H9 (cell line): ENCODE data around the gene STN1. TPM values are rescaled to one million over a fixed set of nuclear protein-coding genes. Genes with fewer than 3 reads are reported as not detected.

Experiments
- DNase-seq: peaks from one replicate; pipeline ENCODE4 v3.0.0-alpha.2; 2017
- H2AFZ ChIP-seq: one replicate; pipeline ENCODE4 v1.6.1; 2013; ENCODE audit warnings: mild to moderate bottlenecking, low read length, control low read depth, moderate library complexity
- H2AK5ac ChIP-seq: 2 replicates; pipeline ENCODE4 v1.6.1; 2013; ENCODE audit warnings: low read length, control low read depth, mixed read lengths; ENCODE audit not compliant: insufficient read length
- H2BK120ac ChIP-seq: one replicate; pipeline ENCODE4 v1.6.1; 2013; ENCODE audit warnings: low read depth, mild to moderate bottlenecking, low read length, control low read depth, inconsistent platforms; ENCODE audit not compliant: poor library complexity, severe bottlenecking
- H2BK12ac ChIP-seq: 2 replicates; pipeline ENCODE4 v1.6.1; 2013; ENCODE audit warnings: low read length, control low read depth, mixed read lengths, low read depth; ENCODE audit not compliant: insufficient read length
- H2BK15ac ChIP-seq: 2 replicates; pipeline ENCODE4 v1.6.1; 2013; ENCODE audit warnings: low read depth, low read length, control low read depth
- H2BK20ac ChIP-seq: one replicate; pipeline ENCODE4 v1.6.1; 2013; ENCODE audit warnings: low read depth, mild to moderate bottlenecking, low read length, control low read depth, inconsistent platforms; ENCODE audit not compliant: poor library complexity, severe bottlenecking
- H2BK5ac ChIP-seq: 2 replicates; pipeline ENCODE4 v1.6.1; 2013; ENCODE audit warnings: low read length, control low read depth, mixed read lengths; ENCODE audit not compliant: insufficient read length
- H3K14ac ChIP-seq: 2 replicates; pipeline ENCODE4 v1.6.1; 2013; ENCODE audit warnings: low read length, control low read depth; ENCODE audit not compliant: insufficient read depth
- H3K18ac ChIP-seq: 2 replicates; pipeline ENCODE4 v1.6.1; 2013; ENCODE audit warnings: low read depth, mild to moderate bottlenecking, mixed read lengths, low read length, control low read depth; ENCODE audit not compliant: insufficient read length
- H3K23ac ChIP-seq: 2 replicates; pipeline ENCODE4 v1.6.1; 2013; ENCODE audit warnings: low read length, control low read depth, mixed read lengths, low read depth; ENCODE audit not compliant: insufficient read length
- H3K23me2 ChIP-seq: 2 replicates; pipeline ENCODE4 v1.6.1; 2013; ENCODE audit warnings: low read depth, mild to moderate bottlenecking, mixed read lengths, low read length, control low read depth; ENCODE audit not compliant: insufficient read length, poor library complexity, severe bottlenecking
- H3K27ac ChIP-seq: 2 replicates; pipeline ENCODE4 v1.5.1; 2013; ENCODE audit warnings: low read length, control low read depth, mixed read lengths, low read depth; ENCODE audit not compliant: insufficient read length
- H3K27me3 ChIP-seq: 2 replicates; pipeline ENCODE4 v1.6.1; 2013; ENCODE audit warnings: low read length, control low read depth, inconsistent platforms; ENCODE audit not compliant: insufficient read depth
- H3K4ac ChIP-seq: 2 replicates; pipeline ENCODE4 v1.6.1; 2013; ENCODE audit warnings: low read depth, mild to moderate bottlenecking, control low read depth, inconsistent platforms, low read length, moderate library complexity
- H3K4me1 ChIP-seq: 2 replicates; pipeline ENCODE4 v1.6.1; 2013; ENCODE audit warnings: low read length, control low read depth, inconsistent platforms; ENCODE audit not compliant: insufficient read depth
- H3K4me2 ChIP-seq: 2 replicates; pipeline ENCODE4 v1.6.1; 2013; ENCODE audit warnings: low read length, control low read depth, mixed read lengths; ENCODE audit not compliant: insufficient read length, insufficient read depth
- H3K56ac ChIP-seq: 2 replicates; pipeline ENCODE4 v1.6.1; 2013; ENCODE audit warnings: low read depth, mild to moderate bottlenecking, mixed read lengths, low read length, control low read depth; ENCODE audit not compliant: insufficient read length
- H3K79me1 ChIP-seq: 2 replicates; pipeline ENCODE4 v1.6.1; 2013; ENCODE audit warnings: low read depth, mild to moderate bottlenecking, moderate library complexity, low read length, control low read depth, inconsistent platforms; ENCODE audit not compliant: insufficient read depth, poor library complexity, severe bottlenecking
- H3K79me2 ChIP-seq: 2 replicates; pipeline ENCODE4 v1.6.1; 2013; ENCODE audit warnings: low read length, control low read depth, inconsistent platforms; ENCODE audit not compliant: insufficient read depth
- H3K9ac ChIP-seq: 2 replicates; pipeline ENCODE4 v1.6.1; 2013; ENCODE audit warnings: low read length, control low read depth, mixed read lengths; ENCODE audit not compliant: insufficient read length; ENCODE audit errors: extremely low read depth
- H3K9me3 ChIP-seq: one replicate; pipeline ENCODE4 v1.6.1; 2013; ENCODE audit warnings: low read depth, low read length, inconsistent platforms; ENCODE audit not compliant: control insufficient read depth
- H3T11ph ChIP-seq: one replicate; pipeline ENCODE4 v1.6.1; 2013; ENCODE audit warnings: mild to moderate bottlenecking, low read length, control low read depth, inconsistent platforms
- H4K20me1 ChIP-seq: one replicate; pipeline ENCODE4 v1.6.1; 2013; ENCODE audit not compliant: control insufficient read depth, insufficient read length, insufficient read depth
- H4K5ac ChIP-seq: 2 replicates; pipeline ENCODE4 v1.6.1; 2013; ENCODE audit warnings: low read depth, mild to moderate bottlenecking, mixed read lengths, low read length, control low read depth; ENCODE audit not compliant: insufficient read length
- H4K8ac ChIP-seq: replicated peaks from 2 replicates; pipeline ENCODE4 v1.6.1; 2013; ENCODE audit warnings: low read length, control low read depth, mixed read lengths, low read depth; ENCODE audit not compliant: insufficient read length
- H4K91ac ChIP-seq: 2 replicates; pipeline ENCODE4 v1.6.1; 2013; ENCODE audit warnings: low read depth, mild to moderate bottlenecking, moderate library complexity, mixed read lengths, low read length, control low read depth; ENCODE audit not compliant: insufficient read length
- H3K27ac Mint-ChIP-seq, 3 experiments: 2 replicates in 2 of 3; 3 replicates in 1 of 3; pipeline ENCODE4 v1.8.0; 2020 to 2021; ENCODE audit warnings: mixed read lengths in 3 of 3, mild to moderate bottlenecking in 1 of 3, moderate library complexity in 1 of 3
- H3K27me3 Mint-ChIP-seq: 2 replicates; pipeline ENCODE4 v1.8.0; 2021; ENCODE audit warnings: low read depth, mild to moderate bottlenecking, moderate library complexity, mixed read lengths
- H3K36me3 Mint-ChIP-seq, 3 experiments: 2 replicates in 2 of 3; 3 replicates in 1 of 3; pipeline ENCODE4 v1.8.0; 2020 to 2021; ENCODE audit warnings: low read depth in 3 of 3, mixed read lengths in 3 of 3; ENCODE audit not compliant: insufficient read depth in 1 of 3
- H3K4me1 Mint-ChIP-seq, 2 experiments: 2 replicates each; pipeline ENCODE4 v1.8.0; 2020; ENCODE audit warnings: mixed read lengths in 2 of 2
- H3K4me3 Mint-ChIP-seq, 2 experiments: 2 replicates in 1 of 2; 3 replicates in 1 of 2; pipeline ENCODE4 v1.8.0; 2020 to 2021; ENCODE audit warnings: mild to moderate bottlenecking in 2 of 2, mixed read lengths in 2 of 2, moderate library complexity in 1 of 2
- H3K9me3 Mint-ChIP-seq, 2 experiments: 2 replicates in 1 of 2; 3 replicates in 1 of 2; pipeline ENCODE4 v1.8.0; 2020; ENCODE audit warnings: mild to moderate bottlenecking in 2 of 2, mixed read lengths in 2 of 2, moderate library complexity in 1 of 2
- WGBS: extraction: QIAGEN DNeasy Blood & Tissue Kit; methylation state at CpG from one replicate; pipeline ENCODE4 v1.1.7; 2013; ENCODE audit warnings: missing lambda C conversion rate, low lambda C conversion rate, mixed read lengths; ENCODE audit not compliant: insufficient read length; ENCODE audit errors: extremely low coverage; 5-methylcytosine and 5-hydroxymethylcytosine counted together
- total RNA-seq: library from RNA; stranded (reverse); gene quantifications from 2 replicates; pipeline ENCODE4 v1.2.1, GENCODE V29; 2021
- TF ChIP-seq, protein P1 (sequence below): fragments of 200-600 bp; sonication (generic); conservative IDR thresholded peaks from 3 replicates; pipeline ENCODE4 v1.8.0; 2021; ENCODE audit warnings: antibody characterized with exemption, mild to moderate bottlenecking

The STN1 gene
- total RNA-seq, 1 experiment from 2014 or later, result 11.3 TPM

DNA sequence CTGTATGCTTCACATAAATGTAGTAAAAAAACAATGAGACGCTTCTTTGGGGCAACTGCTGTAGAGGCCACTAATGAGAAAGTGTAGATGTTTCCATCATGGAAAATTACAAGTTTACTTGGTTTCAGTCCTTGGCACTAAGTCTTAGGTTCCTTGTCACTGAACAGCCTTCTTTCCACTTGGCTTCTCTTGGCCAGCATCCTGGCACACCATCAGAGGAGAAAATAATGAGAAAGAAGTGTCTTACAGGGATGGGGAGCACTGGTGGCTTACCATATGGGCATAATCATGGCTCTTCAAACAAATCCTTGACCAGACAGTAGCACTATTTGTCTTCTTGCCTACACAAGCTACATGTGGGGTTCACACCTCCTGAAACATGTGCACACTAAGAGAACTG, 40.1 kb downstream of the STN1 start:
- TF ChIP-seq, protein P1, sequence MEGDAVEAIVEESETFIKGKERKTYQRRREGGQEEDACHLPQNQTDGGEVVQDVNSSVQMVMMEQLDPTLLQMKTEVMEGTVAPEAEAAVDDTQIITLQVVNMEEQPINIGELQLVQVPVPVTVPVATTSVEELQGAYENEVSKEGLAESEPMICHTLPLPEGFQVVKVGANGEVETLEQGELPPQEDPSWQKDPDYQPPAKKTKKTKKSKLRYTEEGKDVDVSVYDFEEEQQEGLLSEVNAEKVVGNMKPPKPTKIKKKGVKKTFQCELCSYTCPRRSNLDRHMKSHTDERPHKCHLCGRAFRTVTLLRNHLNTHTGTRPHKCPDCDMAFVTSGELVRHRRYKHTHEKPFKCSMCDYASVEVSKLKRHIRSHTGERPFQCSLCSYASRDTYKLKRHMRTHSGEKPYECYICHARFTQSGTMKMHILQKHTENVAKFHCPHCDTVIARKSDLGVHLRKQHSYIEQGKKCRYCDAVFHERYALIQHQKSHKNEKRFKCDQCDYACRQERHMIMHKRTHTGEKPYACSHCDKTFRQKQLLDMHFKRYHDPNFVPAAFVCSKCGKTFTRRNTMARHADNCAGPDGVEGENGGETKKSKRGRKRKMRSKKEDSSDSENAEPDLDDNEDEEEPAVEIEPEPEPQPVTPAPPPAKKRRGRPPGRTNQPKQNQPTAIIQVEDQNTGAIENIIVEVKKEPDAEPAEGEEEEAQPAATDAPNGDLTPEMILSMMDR, result no peak
- Histone ChIP-seq H3K4ac (no peak overlapping the region), H2BK15ac (no peak overlapping the region), H4K20me1 (no peaks in the 10 kb centered on the region), H4K91ac (no peak overlapping the region), H4K5ac (no peak overlapping the region), H3K9me3 (no peaks in the 10 kb centered on the region), H2BK20ac (no peak overlapping the region), H3K56ac (no peak overlapping the region), H2BK5ac (no peak overlapping the region), H2BK120ac (no peak overlapping the region), H3K79me1 (no peaks in the 10 kb centered on the region), H3K27ac (no peak overlapping the region), H3K4me1 (no peaks in the 10 kb centered on the region), H3K23me2 (no peaks in the 10 kb centered on the region), H2AFZ (no peak overlapping the region), H3K18ac (no peak overlapping the region), H3K14ac (no peak overlapping the region), H3K9ac (no peak overlapping the region), H3K79me2 (no peaks in the 10 kb centered on the region), H4K8ac (no peak overlapping the region), H3T11ph (no peak overlapping the region), H3K23ac (no peak overlapping the region), H2AK5ac (no peak overlapping the region), H3K4me2 (no peak overlapping the region), H3K27me3 (no peaks in the 10 kb centered on the region), H2BK12ac (no peak overlapping the region)
- no CpG with 5 or more reads among the region's 1 CpG for WGBS
- Mint-ChIP-seq H3K27me3 (no peaks in the 10 kb centered on the region), H3K9me3 (no peaks in the 10 kb centered on the region), H3K4me1 (peaks cover 0 to 7% of the 10 kb centered on the region in 2 experiments; a peak in 2 of 4 replicates), H3K36me3 (peaks cover 0 to 9% (median 8%) of the 10 kb centered on the region in 3 experiments; a peak in 4 of 7 replicates), H3K4me3 (no peak overlapping the region), H3K27ac (no peak overlapping the region)
- no peak for DNase-seq
